GM06990 (cell line): ENCODE results near the gene EIF4G3.

Source experiments
- DNase-seq: peaks from one replicate; pipeline ENCODE4 v3.0.0-alpha.2; 2011; ENCODE audit not compliant: insufficient read length; ENCODE audit errors: extremely low read depth
- H3K27me3 ChIP-seq: replicated peaks from 2 replicates; pipeline ENCODE4 v1.6.0; 2011; ENCODE audit warnings: low read length; ENCODE audit not compliant: control insufficient read depth, insufficient read depth
- H3K36me3 ChIP-seq: 2 replicates; pipeline ENCODE4 v1.5.1; 2011; ENCODE audit warnings: low read length; ENCODE audit not compliant: control insufficient read depth, insufficient read depth
- H3K4me3 ChIP-seq: replicated peaks from 2 replicates; pipeline ENCODE4 v1.5.1; 2011; ENCODE audit warnings: low read depth, mild to moderate bottlenecking, control low read depth, low read length
- TF ChIP-seq, protein P1 (sequence below): IDR thresholded peaks from 2 replicates; pipeline ENCODE4 v1.5.1; 2011; ENCODE audit warnings: low read length, control low read depth, mild to moderate bottlenecking, inconsistent platforms; ENCODE audit not compliant: insufficient read depth, poor library complexity, severe bottlenecking

EIF4G3 gene

DNA sequence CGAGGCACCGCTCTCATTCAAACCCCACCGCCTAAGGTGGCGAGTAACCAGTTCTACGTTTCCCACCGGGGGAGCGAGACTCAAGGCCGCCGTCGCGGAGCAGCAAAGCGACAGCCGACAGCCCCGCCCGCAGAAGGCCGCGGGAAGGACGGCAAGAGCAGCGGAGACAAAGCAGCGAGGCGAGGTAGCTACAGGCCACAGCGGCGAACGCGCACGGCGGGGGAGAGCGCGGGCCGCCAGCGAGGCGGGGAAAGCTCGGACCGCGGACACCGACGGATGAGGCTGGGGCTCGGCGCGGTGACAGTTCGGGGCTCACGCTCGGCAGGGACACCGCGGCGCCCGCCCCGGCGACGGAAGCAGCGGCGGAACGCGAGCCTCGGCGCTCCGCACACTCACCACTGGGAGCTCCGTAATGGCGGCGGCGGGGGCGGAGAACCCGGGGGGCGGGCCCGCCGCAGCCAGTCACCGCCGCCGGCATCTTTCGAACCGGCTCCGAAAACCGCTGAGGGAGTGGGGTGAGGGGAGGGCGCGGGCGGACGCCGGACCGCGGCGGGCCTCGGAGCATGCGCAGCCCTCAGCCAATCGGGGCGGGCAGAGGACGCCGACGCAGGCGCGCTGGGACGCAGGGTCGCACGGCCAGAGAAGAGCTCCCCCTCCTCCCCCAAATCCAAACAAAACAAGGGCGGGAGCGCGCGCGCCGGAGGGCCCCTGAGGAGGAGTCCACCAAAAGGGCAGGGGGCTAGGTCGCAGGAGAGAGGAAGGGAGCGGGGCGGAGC lies 390.3 kb downstream of the EIF4G3 start:
- H3K36me3 ChIP-seq = no peaks in the 10 kb centered on the region
- H3K4me3 ChIP-seq = peak overlapping the region; percentile 80
- H3K27me3 ChIP-seq = no peaks in the 10 kb centered on the region
- peak; percentile 98 for DNase-seq
- TF ChIP-seq, protein P1, sequence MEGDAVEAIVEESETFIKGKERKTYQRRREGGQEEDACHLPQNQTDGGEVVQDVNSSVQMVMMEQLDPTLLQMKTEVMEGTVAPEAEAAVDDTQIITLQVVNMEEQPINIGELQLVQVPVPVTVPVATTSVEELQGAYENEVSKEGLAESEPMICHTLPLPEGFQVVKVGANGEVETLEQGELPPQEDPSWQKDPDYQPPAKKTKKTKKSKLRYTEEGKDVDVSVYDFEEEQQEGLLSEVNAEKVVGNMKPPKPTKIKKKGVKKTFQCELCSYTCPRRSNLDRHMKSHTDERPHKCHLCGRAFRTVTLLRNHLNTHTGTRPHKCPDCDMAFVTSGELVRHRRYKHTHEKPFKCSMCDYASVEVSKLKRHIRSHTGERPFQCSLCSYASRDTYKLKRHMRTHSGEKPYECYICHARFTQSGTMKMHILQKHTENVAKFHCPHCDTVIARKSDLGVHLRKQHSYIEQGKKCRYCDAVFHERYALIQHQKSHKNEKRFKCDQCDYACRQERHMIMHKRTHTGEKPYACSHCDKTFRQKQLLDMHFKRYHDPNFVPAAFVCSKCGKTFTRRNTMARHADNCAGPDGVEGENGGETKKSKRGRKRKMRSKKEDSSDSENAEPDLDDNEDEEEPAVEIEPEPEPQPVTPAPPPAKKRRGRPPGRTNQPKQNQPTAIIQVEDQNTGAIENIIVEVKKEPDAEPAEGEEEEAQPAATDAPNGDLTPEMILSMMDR = no peak

DNA sequence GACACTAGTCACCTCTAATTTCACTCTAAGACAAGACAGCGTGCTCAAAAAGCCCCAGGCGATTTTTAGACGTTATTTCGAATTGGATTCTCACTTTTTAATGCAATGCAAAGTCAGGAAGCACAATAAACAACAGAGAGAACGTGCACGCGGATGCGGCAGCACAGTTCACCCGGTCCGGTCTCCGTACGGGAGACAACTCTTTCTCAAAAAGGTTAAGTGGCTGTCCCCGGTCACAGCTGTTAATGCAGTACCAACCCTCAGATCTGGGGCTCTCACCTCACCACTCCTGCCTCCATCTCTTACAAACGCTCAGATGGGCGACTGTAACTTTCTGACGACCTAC lies 390.8 kb downstream of the EIF4G3 start:
- peak overlapping the region; percentile 80 for H3K4me3 ChIP-seq
- H3K36me3 ChIP-seq = no peaks in the 10 kb centered on the region
- no peaks in the 10 kb centered on the region for H3K27me3 ChIP-seq
- TF ChIP-seq, protein P1 = no peak
- DNase-seq = no peak

DNA sequence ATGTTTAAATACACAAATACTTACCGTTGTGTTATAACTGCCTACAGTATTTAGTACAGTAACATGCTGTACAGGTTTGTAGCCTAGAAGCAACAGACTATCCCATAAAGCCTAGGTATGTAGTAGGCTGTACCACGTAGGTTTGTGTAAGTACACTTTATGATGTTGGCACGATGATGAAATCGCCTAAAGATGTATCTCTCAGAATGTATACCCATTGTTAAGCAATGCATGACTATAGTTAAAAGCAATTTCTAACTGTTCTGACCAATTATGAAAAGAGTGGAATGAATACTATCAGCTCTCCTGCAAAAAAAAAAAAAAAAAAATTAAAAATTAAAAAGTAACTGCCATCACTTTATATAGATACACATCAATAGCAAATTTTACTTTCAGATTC lies 401.0 kb downstream of the EIF4G3 start:
- TF ChIP-seq, protein P1 = no peak
- H3K4me3 ChIP-seq = no peak overlapping the region
- no peak for DNase-seq
- no peaks in the 10 kb centered on the region for H3K27me3 ChIP-seq
- H3K36me3 ChIP-seq = peaks cover 11% of the 10 kb centered on the region

DNA sequence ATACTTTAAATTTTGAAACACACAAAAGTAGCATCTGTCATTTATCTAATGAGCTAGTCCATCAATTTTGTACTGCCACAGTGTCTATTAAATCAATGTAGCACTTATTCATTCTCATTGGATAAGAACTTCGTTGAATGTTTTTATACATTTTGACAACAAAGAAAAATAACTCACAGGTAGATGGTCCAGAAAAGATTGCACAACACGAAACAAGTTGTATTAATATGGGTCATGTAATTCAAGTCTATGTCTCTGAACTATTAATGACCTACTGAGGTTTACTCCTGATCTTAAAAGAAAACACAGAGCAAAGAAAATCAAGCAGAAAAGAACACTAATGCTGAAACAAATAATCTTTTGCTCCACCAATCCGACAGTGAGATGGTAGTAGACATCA lies 404.9 kb downstream of the EIF4G3 start:
- H3K36me3 ChIP-seq = peaks cover 17% of the 10 kb centered on the region

DNA sequence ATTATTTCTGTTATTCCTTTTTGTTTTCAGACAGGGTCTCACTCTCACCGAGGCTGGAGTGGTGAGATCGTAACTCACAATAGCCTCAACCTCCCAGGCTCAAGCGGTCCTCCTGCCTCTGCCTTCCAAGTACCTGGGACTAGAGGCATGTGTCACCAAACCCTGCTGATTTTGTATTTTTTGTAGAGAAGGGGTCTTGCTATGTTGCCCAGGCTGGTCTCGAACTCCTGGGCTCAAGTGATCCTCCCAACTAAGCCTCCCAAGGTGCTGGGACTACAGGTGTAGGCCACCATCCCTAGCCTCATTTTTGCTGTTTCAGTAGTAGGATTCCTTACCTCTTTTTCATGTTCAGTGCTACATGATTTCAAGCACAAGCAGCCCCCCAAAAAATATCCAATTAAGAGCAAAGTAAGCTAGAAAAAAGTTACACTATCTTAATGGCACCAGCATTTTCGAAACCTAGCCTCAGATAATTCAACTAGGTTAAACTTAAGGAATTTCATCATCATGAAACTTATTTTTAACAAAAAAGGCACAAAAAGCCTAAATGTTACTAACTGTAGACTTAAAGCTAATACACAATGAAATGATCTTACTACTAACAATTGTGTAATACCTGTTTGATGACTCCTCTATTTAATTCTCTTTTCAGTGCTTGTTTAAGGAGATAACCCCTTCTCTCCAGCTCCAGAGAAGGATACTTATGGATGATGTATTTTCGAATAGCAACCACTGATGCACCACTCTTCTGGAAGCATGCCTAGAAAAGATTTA lies 406.2 kb downstream of the EIF4G3 start:
- Histone ChIP-seq H3K27me3 (no peaks in the 10 kb centered on the region), H3K4me3 (no peak overlapping the region), H3K36me3 (peaks cover 17% of the 10 kb centered on the region)
- no peak for DNase-seq
- TF ChIP-seq, protein P1 = no peak

More for the DNA sequence above, 404.9 kb downstream of the EIF4G3 start:
- DNase-seq = no peak
- H3K4me3 ChIP-seq = no peak overlapping the region
- TF ChIP-seq, protein P1 = no peak
- H3K27me3 ChIP-seq = no peaks in the 10 kb centered on the region
